ENCODE data around the gene SARNP.

GRCh38 chr12:55797550-55797949, 20.0 kb downstream of the SARNP start:
- TF ChIP-seq CTCF (conservative IDR thresholded peaks at IDR 0.05; ENCODE audit: low read length) = no peak
- no peak for TF ChIP-seq EZH2phosphoT487 (IDR thresholded peaks at IDR 0.05; ENCODE audit: borderline replicate concordance, low read depth, low read length)
